ENCODE results near the gene SLC26A11. TPM values are rescaled to one million over a fixed set of nuclear protein-coding genes. Genes with fewer than 3 reads are reported as not detected.

Gene SLC26A11
- polyA plus RNA-seq, 2 of the 4 experiments (the other 2 are of a cell fraction), result 8.3 to 13.7 TPM

- Histone ChIP-seq H3K4me3 (no peak overlapping the region), H3K9me3 (no peaks in the 10 kb centered on the region), H3K4me2 (no peak overlapping the region), H3K4me1 (no peaks in the 10 kb centered on the region), H3K27ac (no peak overlapping the region)
- 85% methylated on average over 10 of the region's 12 CpGs for WGBS (ENCODE audit: missing lambda C conversion rate)
- no peak for ATAC-seq
- no peak for TF ChIP-seq FOSL2 (IDR thresholded peaks at IDR 0.05)
- TF ChIP-seq FOSL2 (CRISPR knock-in tag; IDR thresholded peaks at IDR 0.05), result no peak
- CTCF ChIA-PET, result interaction anchor here (0.9 to 4.0 kb wide), 5 partner anchors 13 to 201 kb away, joined by 3 to 24 read pairs (median 5); no protein-coding TSS in a partner anchor
- FAIRE-seq, result no peak
- POLR2A ChIA-PET, result no interaction called here
- no peak for DNase-seq (ENCODE audit: low read depth in 1 of 2, low spot score in 1 of 2)
These were observed 10.5 kb upstream of the SLC26A11 start for GRCh38 chr17:80209765-80210164.

- H3K9me3 ChIP-seq, result no peaks in the 10 kb centered on the region
- H3K4me2 ChIP-seq, result no peak overlapping the region
- H3K4me3 ChIP-seq, result no peak overlapping the region
- H3K27ac ChIP-seq, result no peak overlapping the region
- 95% methylated on average over 45 of the region's 47 CpGs for WGBS (ENCODE audit: missing lambda C conversion rate)
- TF ChIP-seq RAD21 (conservative IDR thresholded peaks at IDR 0.05 in 1 of 2, IDR thresholded peaks at IDR 0.05 in 1 of 2) (no peak), HOXB5 (CRISPR knock-in tag; IDR thresholded peaks at IDR 0.05) (no peak), SREBF2 (IDR thresholded peaks at IDR 0.05) (no peak), HDAC2 (IDR thresholded peaks at IDR 0.05) (no peak), FOXS1 (CRISPR knock-in tag; IDR thresholded peaks at IDR 0.05) (no peak), MAZ (IDR thresholded peaks at IDR 0.05; ENCODE audit: borderline replicate concordance, low read depth, low read length) (no peak), JUN (IDR thresholded peaks at IDR 0.05) (no peak), FOSL2 (IDR thresholded peaks at IDR 0.05) (no peak), FOSL2 (CRISPR knock-in tag; IDR thresholded peaks at IDR 0.05) (no peak), PHF8 (IDR thresholded peaks at IDR 0.05; ENCODE audit: borderline replicate concordance, low read depth) (no peak), CEBPB (IDR thresholded peaks at IDR 0.05) (no peak), HOXB13 (CRISPR knock-in tag; IDR thresholded peaks at IDR 0.05; ENCODE audit: low read depth) (no peak), ZNF302 (CRISPR knock-in tag; IDR thresholded peaks at IDR 0.05) (no peak), JUNB (IDR thresholded peaks at IDR 0.05) (no peak), NPAS2 (CRISPR knock-in tag; IDR thresholded peaks at IDR 0.05; ENCODE audit: borderline replicate concordance) (no peak), RCOR1 (IDR thresholded peaks at IDR 0.05; ENCODE audit: low read depth, low read length) (no peak)
- CTCF ChIA-PET, result interaction anchor here (0.8 to 4.0 kb wide), 5 partner anchors 14 to 202 kb away, joined by 3 to 24 read pairs (median 5); partner anchors contain the start of gene GAA
- no peak for FAIRE-seq
- H3K4me1 ChIP-seq, result no peaks in the 10 kb centered on the region
- no peak for DNase-seq (ENCODE audit: low read depth in 1 of 2, low spot score in 1 of 2)
- POLR2A ChIA-PET, result no interaction called here
- no peak for ATAC-seq
These were observed 9.7 kb upstream of the SLC26A11 start for GRCh38 chr17:80210348-80211108.

- FAIRE-seq (no peak), ATAC-seq (no peak), DNase-seq (ENCODE audit: low read depth in 1 of 2, low spot score in 1 of 2) (no peak)
- Histone ChIP-seq H3K9me3 (no peaks in the 10 kb centered on the region), H3K27ac (no peak overlapping the region), H3K4me1 (no peaks in the 10 kb centered on the region), H3K4me2 (no peak overlapping the region), H3K4me3 (no peak overlapping the region)
- ChIA-PET CTCF (interaction anchor here (0.6 to 4.0 kb wide), 6 partner anchors 12 to 372 kb away, joined by 3 to 24 read pairs (median 3); partner anchors contain the start of gene GAA), POLR2A (no interaction called here)
- no peak for TF ChIP-seq BCL3 (IDR thresholded peaks at IDR 0.05)
- TF ChIP-seq ELK1 (IDR thresholded peaks at IDR 0.05; ENCODE audit: low read depth, low read length), result no peak
- TF ChIP-seq FOXS1 (CRISPR knock-in tag; IDR thresholded peaks at IDR 0.05), result no peak
- TF ChIP-seq RFX5 (IDR thresholded peaks at IDR 0.05), result no peak
- TF ChIP-seq POLR2A (IDR thresholded peaks at IDR 0.05; ENCODE audit: low read length), result 0 out of 2 replicates have a peak, but pooled peaks have one; percentile 19
- TF ChIP-seq POLR2AphosphoS2 (conservative IDR thresholded peaks at IDR 0.05; ENCODE audit: low read length), result no peak
- WGBS (ENCODE audit: missing lambda C conversion rate), result 87% methylated on average over 22 of the region's 22 CpGs
These were observed 8.1 kb upstream of the SLC26A11 start for GRCh38 chr17:80212109-80212508.

Data from A549 (cell line).